HG03135 (cell line): ENCODE measurements around the gene CDH7.

Experiments used
- ATAC-seq: cut with Tn5 transposase; IDR thresholded peaks from one replicate; pipeline ENCODE4 v1.9.1; 2021; ENCODE audit warnings: mild to moderate bottlenecking, moderate library complexity; ENCODE audit not compliant: unreplicated experiment

Gene CDH7

DNA sequence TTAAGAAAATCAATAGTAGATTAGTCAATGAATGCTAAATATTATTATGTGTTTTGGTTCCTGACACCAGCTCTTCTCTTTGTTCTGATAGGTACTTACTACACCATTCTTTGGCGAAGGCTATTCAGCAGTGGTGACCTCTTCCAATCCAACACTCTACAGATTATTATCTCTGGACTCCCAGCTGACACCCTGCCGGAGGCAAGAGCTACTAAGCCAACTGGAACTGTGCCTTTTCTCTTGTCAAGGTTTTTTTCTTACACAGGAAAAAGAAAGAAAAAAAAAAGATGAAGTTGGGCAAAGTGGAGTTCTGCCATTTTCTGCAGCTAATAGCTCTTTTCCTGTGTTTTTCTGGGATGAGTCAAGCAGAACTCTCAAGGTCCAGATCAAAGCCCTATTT lies 11.7 kb downstream of the CDH7 start:
- ATAC-seq = no peak

DNA sequence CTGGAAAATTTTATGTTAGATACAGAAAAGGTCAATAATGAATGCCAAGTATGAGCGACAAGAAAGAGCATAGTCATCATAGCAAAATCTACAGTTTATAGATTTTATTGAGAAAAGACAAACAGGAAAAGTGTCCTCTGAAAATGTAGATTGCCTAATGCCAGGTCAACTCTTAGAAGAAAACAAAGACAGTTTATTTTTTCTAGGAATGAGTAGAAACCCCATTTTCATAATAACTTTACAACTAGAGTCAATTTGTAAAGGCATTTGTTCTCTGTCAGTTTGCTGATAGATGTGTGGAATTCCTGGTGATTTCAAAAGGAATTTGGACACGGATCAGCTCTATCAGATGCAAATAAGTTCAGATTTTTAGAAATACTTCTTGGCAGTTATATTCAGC lies 16.6 kb downstream of the CDH7 start:
- ATAC-seq = no peak

DNA sequence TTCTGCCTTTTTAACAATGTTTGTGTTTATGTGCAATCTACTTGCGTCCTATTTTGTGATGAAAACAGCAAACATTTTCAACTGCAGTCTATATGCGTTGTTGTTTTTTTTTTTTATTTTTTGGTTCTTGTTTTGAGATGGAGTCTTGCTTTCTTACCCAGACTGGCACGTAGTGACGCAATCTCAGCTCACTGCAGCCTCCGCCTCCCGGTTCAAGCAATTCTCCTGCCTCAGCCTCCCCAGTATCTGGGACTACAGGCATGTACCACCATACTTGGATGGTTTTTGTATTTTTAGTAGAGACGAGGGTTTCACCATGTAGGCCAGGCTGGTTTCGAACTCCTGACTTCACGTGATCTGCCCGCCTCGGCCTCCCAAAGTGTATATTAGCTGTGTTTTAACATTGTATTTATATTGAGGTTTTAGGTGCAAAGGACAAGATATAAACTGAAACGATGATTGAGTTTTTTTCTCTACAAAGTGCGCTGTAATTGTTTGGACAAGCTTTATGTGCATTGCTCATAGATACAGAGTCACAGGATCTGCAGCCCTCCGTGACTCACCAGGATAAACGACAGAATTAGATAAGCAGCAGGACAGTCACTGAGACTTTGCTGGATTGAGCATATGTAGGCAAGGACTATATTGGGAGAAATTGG lies 17.4 kb downstream of the CDH7 start:
- ATAC-seq = no peak

DNA sequence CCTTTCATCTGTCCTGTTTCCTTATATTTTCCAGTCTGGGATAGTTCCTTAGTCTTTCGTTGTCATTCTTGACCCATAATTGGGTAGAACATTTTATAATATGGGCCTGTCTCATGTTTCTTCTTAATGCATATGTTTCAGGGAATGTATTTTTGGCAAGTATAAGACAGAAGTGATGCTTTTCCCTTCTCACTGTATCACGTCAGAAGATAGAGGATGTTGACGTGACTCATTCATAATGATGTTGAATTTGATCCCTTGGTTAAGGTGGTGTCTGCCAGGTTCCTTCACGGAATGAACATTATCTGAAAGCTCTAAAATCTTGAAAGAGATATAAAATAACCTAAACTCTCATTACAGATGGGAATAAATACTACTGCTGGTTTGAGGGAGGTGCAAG lies 18.8 kb downstream of the CDH7 start:
- no peak for ATAC-seq

DNA sequence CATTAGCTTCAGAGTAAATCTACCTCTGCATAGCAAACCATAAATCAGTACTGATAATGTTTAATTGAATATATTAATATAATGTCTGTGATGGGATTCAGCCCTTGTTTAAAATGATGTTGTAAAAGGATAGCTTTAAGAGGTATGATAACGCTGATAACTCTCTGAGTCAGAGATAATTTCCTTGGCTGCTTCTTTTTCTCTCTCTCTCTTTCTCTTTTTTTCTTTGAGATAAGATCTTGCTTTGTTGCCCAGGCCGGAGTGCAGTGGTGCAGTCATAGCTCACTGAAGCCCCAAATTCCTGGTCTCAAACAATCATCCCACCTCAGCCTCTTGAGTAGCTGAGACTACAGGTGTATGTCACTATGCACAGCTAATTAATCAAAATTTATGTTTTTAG lies 35.7 kb downstream of the CDH7 start:
- no peak for ATAC-seq

DNA sequence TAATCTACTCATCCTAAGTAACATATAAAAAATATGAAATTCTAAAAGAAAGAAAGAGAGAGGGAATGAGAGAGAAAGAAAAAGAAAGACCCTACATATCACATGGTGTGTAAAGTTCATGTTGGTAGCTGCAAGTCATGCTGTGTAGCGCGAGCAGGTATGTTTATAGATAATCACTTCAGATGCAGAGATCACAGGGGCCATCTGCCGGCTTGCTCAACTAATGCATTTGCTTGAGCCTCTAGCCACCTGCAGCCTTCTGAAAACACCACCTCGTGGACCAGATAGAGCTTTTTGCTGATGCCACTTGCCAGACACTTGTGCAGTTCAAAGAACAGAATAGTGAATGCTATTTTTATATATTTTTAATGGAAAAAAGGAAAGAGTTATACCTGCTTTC lies 37.6 kb downstream of the CDH7 start:
- no peak for ATAC-seq

DNA sequence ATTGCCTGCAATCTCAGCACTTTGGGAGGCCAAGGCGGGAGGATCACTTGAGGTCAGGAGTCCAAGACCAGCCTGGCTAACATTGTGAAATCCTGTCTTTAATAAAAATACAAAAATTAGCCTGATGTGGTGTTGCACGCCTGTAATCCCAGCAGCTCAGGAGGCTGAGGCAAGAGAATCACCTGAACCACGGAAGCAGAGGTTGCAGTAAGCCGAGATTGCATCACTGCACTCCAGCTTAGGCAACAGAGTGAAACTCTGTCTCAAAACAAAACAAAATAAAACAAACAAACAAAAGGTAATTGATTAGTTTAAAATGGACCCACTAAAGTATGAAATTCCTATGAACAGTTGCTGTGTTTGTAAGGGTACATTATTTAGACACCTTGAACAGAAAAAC lies 39.8 kb downstream of the CDH7 start:
- no peak for ATAC-seq

DNA sequence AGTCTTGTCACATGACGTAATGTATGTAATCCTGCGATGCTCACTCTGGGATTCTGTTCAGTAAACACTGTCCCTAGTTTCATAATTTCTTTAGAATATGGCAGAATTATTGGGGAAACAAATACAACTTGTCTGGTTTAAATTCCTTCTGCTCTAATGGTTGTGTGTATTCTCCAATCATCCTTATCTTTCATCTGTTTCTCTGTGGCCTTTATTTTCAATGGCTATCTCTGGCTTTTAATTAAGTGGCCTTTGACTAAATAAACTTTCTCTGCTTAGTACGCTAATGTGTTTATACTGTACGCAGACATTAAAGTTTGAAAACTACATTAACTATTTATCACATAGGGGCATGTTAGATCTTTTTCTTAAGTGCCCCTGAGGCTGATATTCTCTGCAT lies 40.9 kb downstream of the CDH7 start:
- no peak for ATAC-seq

DNA sequence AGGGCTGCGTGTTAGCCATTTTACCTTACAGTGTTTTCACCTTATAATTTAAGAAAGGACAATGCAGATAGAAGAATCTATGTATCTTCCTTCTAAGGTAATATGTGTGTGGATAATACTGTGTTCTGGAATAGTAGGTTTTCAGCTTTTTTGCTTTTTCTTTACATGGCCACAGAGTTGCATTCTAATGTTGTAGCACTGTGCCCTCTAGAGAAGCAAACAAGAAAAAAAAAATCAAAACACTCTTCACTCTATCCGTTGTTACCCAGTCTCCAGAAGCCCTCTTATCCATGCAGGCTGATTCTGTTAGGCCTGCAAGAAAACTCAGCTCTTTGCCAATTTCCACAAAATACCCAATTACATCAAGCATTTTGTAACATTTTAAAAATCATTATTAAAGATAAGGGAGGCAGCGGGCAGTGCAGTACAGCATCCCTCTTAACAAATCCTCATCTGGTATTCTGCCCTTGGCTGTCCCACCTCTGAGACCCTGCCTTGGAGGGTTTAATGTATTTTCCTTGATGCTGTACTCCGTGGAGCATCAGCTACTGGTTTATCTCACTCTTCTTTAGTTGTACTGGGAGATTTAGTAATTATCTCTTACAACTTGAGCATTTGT lies 41.8 kb downstream of the CDH7 start:
- ATAC-seq = no peak

DNA sequence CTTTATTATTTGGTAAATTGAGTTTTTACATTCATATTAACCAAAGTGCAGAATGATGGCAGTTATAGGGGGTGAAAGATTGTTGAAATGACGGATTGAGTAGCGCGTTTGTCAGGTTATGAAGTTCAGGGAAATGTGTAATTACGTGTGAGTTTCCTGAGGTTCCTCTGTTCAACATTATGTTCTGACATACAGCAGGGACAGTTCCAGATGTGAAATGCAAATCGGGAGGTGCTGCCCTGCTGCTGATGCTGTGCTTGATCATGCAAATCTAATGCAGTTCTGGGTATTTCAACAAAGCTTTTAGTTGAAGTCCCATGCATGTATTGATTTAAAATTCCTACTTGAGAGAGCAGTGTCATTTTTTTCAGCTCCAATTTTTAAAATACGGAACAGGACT lies 57.9 kb downstream of the CDH7 start:
- ATAC-seq = no peak

DNA sequence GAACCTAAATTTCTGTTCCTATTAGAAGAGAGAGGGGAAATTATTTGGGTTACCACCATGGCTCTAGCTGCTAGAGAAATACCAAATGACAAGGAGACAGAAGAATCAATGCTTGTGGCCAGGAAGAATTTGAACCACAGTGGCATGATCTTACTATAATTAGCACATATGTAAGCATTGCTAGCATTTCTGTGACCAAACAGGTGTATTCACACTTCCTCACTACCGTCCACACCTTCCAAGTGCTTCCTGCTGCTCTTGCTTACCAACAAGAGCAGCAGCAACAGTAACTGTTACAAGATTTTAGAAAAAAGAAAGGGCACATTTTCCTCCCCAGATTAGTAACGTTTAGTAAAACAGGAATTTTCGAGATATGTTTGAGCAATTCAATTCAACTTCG lies 60.5 kb downstream of the CDH7 start:
- ATAC-seq = no peak

DNA sequence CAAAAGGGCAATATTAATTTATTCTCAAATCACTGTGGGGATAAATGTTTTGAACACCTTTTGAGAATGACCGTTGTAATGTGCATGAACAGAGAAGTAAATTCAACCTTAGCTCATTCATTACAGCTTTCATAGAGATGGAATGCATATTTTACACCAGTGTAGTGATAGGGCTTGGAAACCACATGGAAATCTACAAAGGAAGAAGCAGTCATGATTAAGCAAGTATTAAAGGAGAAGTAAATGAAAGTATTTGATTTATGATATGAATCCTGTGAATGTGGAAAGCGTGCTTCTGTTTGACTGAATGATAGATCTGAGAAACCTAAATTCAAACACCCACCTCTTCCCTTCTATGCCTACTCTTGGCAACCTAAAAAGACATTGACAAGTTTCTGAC lies 64.7 kb downstream of the CDH7 start:
- ATAC-seq = no peak

DNA sequence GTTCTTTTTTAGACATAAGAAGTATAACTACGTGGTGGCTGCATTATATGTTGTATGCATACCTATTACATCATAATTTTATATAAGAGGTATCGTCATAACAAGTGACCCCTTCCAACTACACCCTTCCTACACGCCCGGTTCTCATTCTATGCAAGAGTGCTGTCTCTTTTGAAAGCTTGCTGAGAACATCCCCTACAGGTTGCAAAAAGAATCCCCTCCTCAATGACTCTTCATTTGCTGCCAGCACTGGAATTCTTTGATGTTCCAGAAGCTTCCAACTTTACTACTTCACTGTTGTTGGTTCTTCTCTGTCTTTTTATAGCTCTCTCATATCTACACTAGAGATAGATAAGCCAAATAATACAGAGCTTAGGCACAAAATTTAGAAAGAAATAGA lies 66.4 kb downstream of the CDH7 start:
- ATAC-seq = no peak

DNA sequence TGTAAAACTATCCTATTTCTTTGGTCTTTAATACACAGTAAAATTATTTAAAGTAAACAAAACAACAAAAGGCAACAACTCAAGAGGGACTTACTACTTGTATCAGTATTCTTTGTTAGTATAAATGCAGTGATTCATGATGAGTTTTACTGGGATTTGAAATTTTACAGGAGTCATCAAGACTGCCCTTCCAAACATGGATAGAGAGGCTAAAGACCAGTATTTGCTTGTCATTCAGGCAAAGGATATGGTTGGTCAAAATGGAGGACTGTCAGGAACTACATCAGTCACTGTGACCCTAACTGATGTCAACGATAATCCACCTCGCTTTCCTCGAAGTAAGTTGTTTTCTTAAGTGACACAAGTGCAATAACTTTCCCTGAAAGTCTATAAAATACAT lies 71.1 kb downstream of the CDH7 start:
- ATAC-seq = no peak

DNA sequence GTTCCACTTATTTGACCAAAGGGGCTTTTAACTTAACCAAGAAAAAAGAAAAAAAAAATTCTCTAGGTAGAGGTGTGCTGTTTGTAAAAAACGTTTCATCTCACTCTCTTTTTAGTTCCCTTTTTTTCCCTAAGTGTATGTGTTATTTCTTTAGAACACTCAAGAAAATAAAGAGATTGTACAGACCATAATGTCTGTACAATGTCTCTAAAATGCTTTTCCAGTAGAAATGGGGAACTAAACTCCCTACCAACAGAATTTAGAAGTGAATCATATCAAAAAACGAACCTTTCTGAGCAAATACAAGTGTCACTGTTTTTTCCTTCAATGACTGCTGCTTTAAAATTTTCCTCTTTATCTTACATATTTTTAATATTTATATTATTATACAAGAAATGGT lies 72.0 kb downstream of the CDH7 start:
- ATAC-seq = no peak

DNA sequence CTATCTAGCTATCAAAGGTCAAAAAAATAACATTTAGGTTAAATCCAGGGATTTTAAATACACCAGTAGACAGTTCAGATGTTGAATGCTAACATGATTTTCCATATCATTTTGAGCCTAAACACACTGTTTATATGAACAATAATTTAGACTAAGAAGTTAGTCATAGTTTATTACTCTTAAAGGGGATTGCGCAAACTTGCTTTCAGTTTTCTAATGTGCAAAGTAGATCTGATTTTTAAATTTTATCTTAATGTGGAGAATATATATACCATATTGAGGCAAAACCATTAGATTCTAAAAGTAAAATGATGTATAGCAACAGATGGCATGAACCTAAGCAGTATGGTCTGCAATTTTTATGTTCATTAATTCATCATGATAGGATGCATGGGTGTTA lies 76.6 kb downstream of the CDH7 start:
- no peak for ATAC-seq

DNA sequence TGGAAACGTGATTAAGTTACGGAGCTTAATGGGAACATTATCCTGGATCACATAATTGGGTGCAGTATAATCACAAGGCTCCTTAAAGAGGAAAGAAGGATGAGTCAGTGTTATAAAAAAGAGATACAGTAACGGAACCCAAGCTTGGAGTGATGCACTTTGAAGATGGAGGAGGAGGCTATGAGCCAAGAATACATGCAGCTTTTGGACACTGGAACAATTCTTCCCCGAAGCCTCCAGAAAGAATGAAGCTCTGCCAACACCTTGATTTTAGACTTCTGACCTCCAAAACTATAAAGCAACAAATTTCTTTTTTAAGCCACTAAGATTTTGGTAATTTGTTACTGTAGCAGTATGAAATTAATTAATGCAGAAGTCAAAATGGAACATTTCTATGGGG lies 85.1 kb downstream of the CDH7 start:
- no peak for ATAC-seq

DNA sequence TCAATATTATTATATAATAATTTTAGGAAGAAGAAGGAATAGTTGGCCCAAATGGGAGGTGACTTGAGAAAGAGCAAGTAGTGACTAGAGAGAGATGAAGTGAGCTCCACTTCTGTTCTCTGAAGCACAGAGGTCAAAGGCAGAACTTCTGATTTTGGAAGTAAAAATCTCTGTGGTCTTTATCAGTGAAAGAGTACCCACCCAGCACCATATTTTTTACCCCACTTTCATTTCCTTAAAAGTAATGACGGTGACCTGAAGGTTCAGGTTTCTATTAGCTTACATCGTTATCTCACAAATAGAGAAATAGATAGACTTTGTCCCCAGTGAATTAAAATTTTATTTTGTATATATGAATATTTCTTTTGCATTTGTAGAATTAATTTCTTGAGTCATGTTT lies 95.3 kb downstream of the CDH7 start:
- ATAC-seq = no peak

DNA sequence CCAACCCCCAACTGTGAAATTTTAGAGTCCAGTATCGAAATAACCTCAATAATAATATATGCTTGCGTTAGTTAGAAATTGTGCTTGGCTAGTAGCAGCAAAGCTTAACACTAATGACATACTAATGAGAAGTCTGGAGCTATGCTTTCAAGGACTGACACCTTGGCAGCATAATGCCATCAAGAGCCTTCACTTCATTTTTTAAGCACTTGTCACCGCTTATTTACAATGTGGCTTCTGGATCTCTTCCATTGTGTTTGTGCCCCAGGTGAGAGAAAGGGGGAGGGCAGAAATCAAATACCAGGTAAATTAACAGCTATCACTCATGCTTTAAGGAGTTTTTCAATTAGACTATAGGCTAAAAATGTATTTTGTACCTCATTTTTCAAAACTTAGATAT lies 101.5 kb downstream of the CDH7 start:
- no peak for ATAC-seq

DNA sequence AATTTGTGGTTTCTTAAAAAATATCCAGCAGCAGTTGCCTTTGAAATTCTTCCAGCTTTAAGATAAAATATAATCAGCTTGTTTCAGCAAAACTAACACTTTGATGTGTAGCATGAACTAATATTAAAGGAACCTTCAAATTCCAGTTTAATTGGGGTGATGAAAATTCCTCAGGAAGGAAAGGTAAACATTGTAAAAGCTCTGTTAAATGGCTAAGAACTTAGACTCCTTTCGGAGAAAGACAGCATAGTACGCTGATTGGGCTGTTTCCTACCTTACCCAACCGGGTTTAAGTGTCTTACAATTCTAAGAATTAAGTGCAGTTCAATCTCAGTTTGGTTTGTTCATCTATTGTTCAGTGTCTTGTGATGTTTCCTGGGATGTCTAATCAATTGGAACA lies 108.3 kb downstream of the CDH7 start:
- no peak for ATAC-seq

DNA sequence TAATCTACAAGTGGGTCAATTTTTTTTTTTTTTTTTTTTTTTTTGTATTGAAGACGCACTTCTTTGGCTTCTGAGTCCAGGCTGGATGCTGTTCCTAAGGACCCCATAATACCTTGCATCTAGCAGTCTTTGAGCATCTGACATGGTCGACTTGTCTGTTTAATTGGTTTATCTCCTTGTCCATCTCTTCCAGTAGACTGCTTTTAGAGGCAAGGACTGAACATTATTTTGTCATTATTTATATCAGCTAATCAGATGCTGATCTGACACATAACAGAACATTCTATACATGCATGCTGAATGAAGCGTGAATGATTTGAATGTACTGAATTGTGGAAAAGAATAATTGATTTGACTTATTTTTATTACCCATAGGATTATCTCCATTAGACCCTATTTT lies 118.7 kb downstream of the CDH7 start:
- ATAC-seq = no peak

DNA sequence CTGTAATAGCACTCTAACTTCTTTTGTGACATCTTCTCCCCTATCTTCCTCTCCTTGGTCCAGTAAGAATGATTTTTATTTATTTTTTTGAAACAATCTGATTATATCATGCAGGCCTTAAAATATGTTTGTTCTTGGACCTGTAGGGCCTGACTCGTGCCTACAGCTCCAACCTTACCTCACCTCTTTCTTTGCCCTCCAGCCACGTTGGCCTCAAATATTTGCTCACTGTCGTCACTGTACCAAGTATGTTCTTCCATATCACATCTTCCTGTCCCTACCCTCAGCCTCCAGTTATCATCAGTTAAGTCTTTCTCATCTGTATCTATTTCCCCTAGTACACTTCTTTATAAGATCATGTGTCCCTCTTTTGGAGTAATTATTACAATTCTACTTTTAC lies 125.5 kb downstream of the CDH7 start:
- ATAC-seq = no peak

DNA sequence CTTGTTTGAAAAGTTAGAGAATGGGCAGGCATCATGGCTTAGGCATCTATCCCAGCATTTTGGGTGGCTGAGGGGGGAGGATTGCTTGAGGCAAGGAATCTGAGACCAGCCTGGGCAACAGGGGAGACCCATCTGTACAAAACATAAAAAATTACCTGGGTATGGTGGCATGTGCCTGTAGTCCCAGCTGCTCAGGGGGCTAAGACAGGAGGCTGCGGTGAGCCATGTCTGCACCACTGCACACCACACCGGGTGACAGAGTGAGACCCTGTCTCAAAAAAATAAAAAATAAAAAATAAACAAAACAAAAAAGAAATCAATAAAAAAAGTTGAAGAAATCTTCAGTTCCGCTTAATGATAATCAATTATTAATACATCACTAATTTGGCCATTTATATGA lies 146.5 kb downstream of the CDH7 start:
- ATAC-seq = no peak
